Astrocyte (in vitro differentiated cells and primary cell): ENCODE results near the gene ALDH1A2. TPM values are rescaled to one million over a fixed set of nuclear protein-coding genes. Genes with fewer than 3 reads are reported as not detected.

Source experiments
- DNase-seq: peaks from one replicate; pipeline ENCODE4 v3.0.0-alpha.2; 2010; ENCODE audit warnings: low read depth
- FAIRE-seq: peaks from 2 replicates; lab custom pipeline; 2011; peaks lifted over from hg19 to GRCh38; lab: Jason Lieb, UNC
- H2AFZ ChIP-seq: 2 replicates; pipeline ENCODE4 v1.6.0; 2012; ENCODE audit warnings: low read depth, low read length, inconsistent platforms
- H3K27ac ChIP-seq: 2 replicates; pipeline ENCODE4 v1.5.1; 2011; ENCODE audit warnings: low read depth, low read length, inconsistent platforms
- H3K27me3 ChIP-seq: 2 replicates; pipeline ENCODE4 v1.6.0; 2011; ENCODE audit warnings: low read length, inconsistent platforms; ENCODE audit not compliant: insufficient read depth
- H3K36me3 ChIP-seq: 2 replicates; pipeline ENCODE4 v1.5.1; 2011; ENCODE audit warnings: low read length, inconsistent platforms; ENCODE audit not compliant: insufficient read depth
- H3K4me1 ChIP-seq: 2 replicates; pipeline ENCODE4 v1.5.1; 2011; ENCODE audit warnings: low read length, inconsistent platforms; ENCODE audit not compliant: insufficient read depth
- H3K4me2 ChIP-seq: 2 replicates; pipeline ENCODE4 v1.6.0; 2012; ENCODE audit warnings: low read length, inconsistent platforms
- H3K4me3 ChIP-seq: 2 replicates; pipeline ENCODE4 v1.5.1; 2011; ENCODE audit warnings: low read depth, mild to moderate bottlenecking, low read length, inconsistent platforms; ENCODE audit not compliant: insufficient read depth
- H3K79me2 ChIP-seq: 2 replicates; pipeline ENCODE4 v1.6.0; 2012; ENCODE audit warnings: mild to moderate bottlenecking, low read length, inconsistent platforms; ENCODE audit not compliant: insufficient read depth
- H3K9ac ChIP-seq: 2 replicates; pipeline ENCODE4 v1.6.0; 2012; ENCODE audit warnings: mild to moderate bottlenecking, low read length, inconsistent platforms
- H3K9me3 ChIP-seq: 2 replicates; pipeline ENCODE4 v1.5.1; 2012; ENCODE audit warnings: low read depth, mild to moderate bottlenecking, low read length, inconsistent platforms; ENCODE audit not compliant: insufficient read depth
- H4K20me1 ChIP-seq: 2 replicates; pipeline ENCODE4 v1.6.0; 2012; ENCODE audit warnings: low read length, inconsistent platforms; ENCODE audit not compliant: insufficient read depth
- H3K27ac Mint-ChIP-seq: one replicate; pipeline ENCODE4 v1.8.0; 2021; ENCODE audit warnings: mild to moderate bottlenecking, mixed read lengths; ENCODE audit not compliant: unreplicated experiment
- H3K27me3 Mint-ChIP-seq: one replicate; pipeline ENCODE4 v1.8.0; 2021; ENCODE audit warnings: low read depth, mixed read lengths; ENCODE audit not compliant: unreplicated experiment
- H3K36me3 Mint-ChIP-seq: one replicate; pipeline ENCODE4 v1.8.0; 2021; ENCODE audit warnings: low read depth, mixed read lengths; ENCODE audit not compliant: unreplicated experiment
- H3K4me1 Mint-ChIP-seq: one replicate; pipeline ENCODE4 v1.8.0; 2021; ENCODE audit warnings: low read depth, mixed read lengths; ENCODE audit not compliant: unreplicated experiment
- H3K4me3 Mint-ChIP-seq: one replicate; pipeline ENCODE4 v1.8.0; 2021; ENCODE audit warnings: mild to moderate bottlenecking, moderate library complexity, mixed read lengths; ENCODE audit not compliant: unreplicated experiment
- H3K9me3 Mint-ChIP-seq: one replicate; pipeline ENCODE4 v1.8.0; 2021; ENCODE audit warnings: mild to moderate bottlenecking, mixed read lengths; ENCODE audit not compliant: unreplicated experiment
- EZH2 ChIP-seq: IDR thresholded peaks from 2 replicates; pipeline ENCODE4 v1.6.1; 2012; ENCODE audit warnings: mild to moderate bottlenecking, low read length, inconsistent platforms; ENCODE audit not compliant: insufficient read depth
- total RNA-seq: library from RNA; stranded (reverse); gene quantifications from 2 replicates; pipeline ENCODE4 v1.2.1, GENCODE V29; 2021
- TF ChIP-seq, protein P1 (sequence below): IDR thresholded peaks from 2 replicates; pipeline ENCODE4 v1.5.1; 2011; ENCODE audit warnings: low read depth, mild to moderate bottlenecking, inconsistent platforms, low read length, moderate library complexity; ENCODE audit not compliant: insufficient read depth

ALDH1A2 gene
- total RNA-seq, 1 donor from 2014 or later: 0.98 TPM

DNA sequence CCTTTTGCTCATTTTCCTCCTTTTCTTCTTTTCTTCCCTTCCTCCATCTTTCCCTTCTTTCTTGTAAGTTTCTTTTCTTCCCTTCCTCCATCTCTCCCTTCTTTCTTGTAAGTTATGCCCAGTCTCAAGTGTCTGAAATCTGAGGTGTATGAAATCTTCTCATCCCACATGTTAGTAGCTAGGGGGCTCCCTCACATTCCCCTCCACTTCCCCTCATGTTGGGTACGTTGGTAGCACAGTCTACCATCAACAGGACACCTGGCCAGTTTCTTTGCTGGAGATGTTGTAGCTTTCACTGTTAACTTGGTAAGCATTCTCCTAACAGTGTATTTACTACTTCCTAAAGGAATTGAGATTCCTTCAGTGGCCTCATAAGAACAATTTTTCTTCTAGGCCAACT is 133.9 kb downstream of the ALDH1A2 start:
- TF ChIP-seq EZH2: no peak
- TF ChIP-seq, protein P1, sequence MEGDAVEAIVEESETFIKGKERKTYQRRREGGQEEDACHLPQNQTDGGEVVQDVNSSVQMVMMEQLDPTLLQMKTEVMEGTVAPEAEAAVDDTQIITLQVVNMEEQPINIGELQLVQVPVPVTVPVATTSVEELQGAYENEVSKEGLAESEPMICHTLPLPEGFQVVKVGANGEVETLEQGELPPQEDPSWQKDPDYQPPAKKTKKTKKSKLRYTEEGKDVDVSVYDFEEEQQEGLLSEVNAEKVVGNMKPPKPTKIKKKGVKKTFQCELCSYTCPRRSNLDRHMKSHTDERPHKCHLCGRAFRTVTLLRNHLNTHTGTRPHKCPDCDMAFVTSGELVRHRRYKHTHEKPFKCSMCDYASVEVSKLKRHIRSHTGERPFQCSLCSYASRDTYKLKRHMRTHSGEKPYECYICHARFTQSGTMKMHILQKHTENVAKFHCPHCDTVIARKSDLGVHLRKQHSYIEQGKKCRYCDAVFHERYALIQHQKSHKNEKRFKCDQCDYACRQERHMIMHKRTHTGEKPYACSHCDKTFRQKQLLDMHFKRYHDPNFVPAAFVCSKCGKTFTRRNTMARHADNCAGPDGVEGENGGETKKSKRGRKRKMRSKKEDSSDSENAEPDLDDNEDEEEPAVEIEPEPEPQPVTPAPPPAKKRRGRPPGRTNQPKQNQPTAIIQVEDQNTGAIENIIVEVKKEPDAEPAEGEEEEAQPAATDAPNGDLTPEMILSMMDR: no peak

DNA sequence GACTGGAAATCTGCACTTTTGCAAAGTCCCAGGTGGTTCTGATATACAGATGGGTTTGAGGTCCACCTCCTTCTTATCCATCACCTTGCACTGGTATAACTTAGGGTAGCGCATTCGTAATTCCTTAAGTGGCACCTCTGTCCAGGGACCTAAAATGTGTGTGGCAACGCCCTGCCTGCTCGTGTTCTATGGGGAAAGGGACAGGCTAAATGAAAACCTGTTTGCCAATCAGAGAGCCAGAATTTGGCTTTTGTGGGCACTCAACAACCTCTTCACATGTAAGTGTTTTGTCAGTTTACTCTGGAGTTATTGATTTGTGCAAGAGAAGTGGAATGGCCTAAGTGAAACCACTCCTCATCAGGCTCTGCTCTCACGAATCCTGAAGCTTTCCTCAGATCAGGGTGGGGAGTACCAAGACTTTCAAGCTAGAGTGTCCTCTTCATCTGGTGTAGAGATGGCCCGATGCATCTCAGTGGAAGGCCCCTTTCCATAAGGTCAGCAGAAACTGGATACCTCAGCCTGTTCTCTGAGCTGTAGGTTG is 138.3 kb downstream of the ALDH1A2 start:
- H4K20me1 ChIP-seq: no peaks in the 10 kb centered on the region
- H3K9ac ChIP-seq: no peak overlapping the region
- no peak for TF ChIP-seq EZH2
- TF ChIP-seq, protein P1: no peak
- peaks cover 4% of the 10 kb centered on the region for H3K4me1 Mint-ChIP-seq
- H3K27me3 Mint-ChIP-seq: peaks cover 25% of the 10 kb centered on the region
- FAIRE-seq (no peak), DNase-seq (no peak)
- no peak overlapping the region for H3K4me2 ChIP-seq
- no peaks in the 10 kb centered on the region for H3K4me1 ChIP-seq
- H3K27ac Mint-ChIP-seq: no peak overlapping the region
- H2AFZ ChIP-seq: no peak overlapping the region
- H3K36me3 Mint-ChIP-seq: no peaks in the 10 kb centered on the region
- no peaks in the 10 kb centered on the region for H3K27me3 ChIP-seq
- peaks cover 5% of the 10 kb centered on the region for H3K9me3 Mint-ChIP-seq
- no peak overlapping the region for H3K4me3 Mint-ChIP-seq
- H3K9me3 ChIP-seq: no peaks in the 10 kb centered on the region
- no peak overlapping the region for H3K4me3 ChIP-seq
- H3K27ac ChIP-seq: no peak overlapping the region
- no peaks in the 10 kb centered on the region for H3K79me2 ChIP-seq
- no peaks in the 10 kb centered on the region for H3K36me3 ChIP-seq

More for the DNA sequence above, 133.9 kb downstream of the ALDH1A2 start:
- H3K36me3 ChIP-seq: no peaks in the 10 kb centered on the region
- H3K79me2 ChIP-seq: no peaks in the 10 kb centered on the region
- H3K4me1 Mint-ChIP-seq: no peaks in the 10 kb centered on the region
- no peak overlapping the region for H3K4me3 Mint-ChIP-seq
- H3K36me3 Mint-ChIP-seq: no peaks in the 10 kb centered on the region
- H3K9ac ChIP-seq: no peak overlapping the region
- H3K4me2 ChIP-seq: no peak overlapping the region
- H3K27me3 ChIP-seq: peaks cover 2% of the 10 kb centered on the region
- no peak for DNase-seq
- H3K27ac Mint-ChIP-seq: no peak overlapping the region
- H4K20me1 ChIP-seq: no peaks in the 10 kb centered on the region
- no peak overlapping the region for H2AFZ ChIP-seq
- H3K27ac ChIP-seq: no peak overlapping the region
- no peaks in the 10 kb centered on the region for H3K9me3 ChIP-seq
- peaks cover 5% of the 10 kb centered on the region for H3K9me3 Mint-ChIP-seq
- H3K27me3 Mint-ChIP-seq: peaks cover 17% of the 10 kb centered on the region
- H3K4me3 ChIP-seq: no peak overlapping the region
- no peaks in the 10 kb centered on the region for H3K4me1 ChIP-seq
- FAIRE-seq: no peak

- FAIRE-seq (no peak), DNase-seq (no peak)
- H3K9me3 ChIP-seq: no peaks in the 10 kb centered on the region
- Mint-ChIP-seq H3K27ac (no peak overlapping the region), H3K36me3 (no peaks in the 10 kb centered on the region), H3K4me1 (peaks cover 13% of the 10 kb centered on the region), H3K9me3 (peaks cover 5% of the 10 kb centered on the region), H3K4me3 (no peak overlapping the region), H3K27me3 (peaks cover 22% of the 10 kb centered on the region)
- H3K79me2 ChIP-seq: no peaks in the 10 kb centered on the region
- TF ChIP-seq EZH2: no peak
- TF ChIP-seq, protein P1: no peak
- no peak overlapping the region for H2AFZ ChIP-seq
- no peaks in the 10 kb centered on the region for H3K36me3 ChIP-seq
- no peak overlapping the region for H3K4me3 ChIP-seq
- H3K27ac ChIP-seq: no peak overlapping the region
- no peaks in the 10 kb centered on the region for H4K20me1 ChIP-seq
- H3K27me3 ChIP-seq: no peaks in the 10 kb centered on the region
- H3K9ac ChIP-seq: no peak overlapping the region
- H3K4me2 ChIP-seq: no peak overlapping the region
- no peaks in the 10 kb centered on the region for H3K4me1 ChIP-seq
These were observed 139.9 kb downstream of the ALDH1A2 start for GRCh38 chr15:57925650-57926049.
